ENCODE results near the gene GALNT2. TPM values are rescaled to one million over a fixed set of nuclear protein-coding genes. Genes with fewer than 3 reads are reported as not detected.

The GALNT2 gene
- total and polyA plus RNA-seq, 2 donors from 2014 or later: 20.2 to 59.2 TPM

GRCh38 chr1:230141797-230142607 is 75.0 kb downstream of the GALNT2 start:
- intact Hi-C loops (cut with DNase I): no loop called here
- H3K4me1 ChIP-seq (ENCODE audit: control insufficient read depth in 2 of 3, insufficient read depth in 2 of 3, low read depth in 1 of 3, low read length in 3 of 3): peaks cover 3 to 19% (median 7%) of the 10 kb centered on the region in 3 donors

GRCh38 chr1:230142608-230143210 is 75.7 kb downstream of the GALNT2 start:
- H3K36me3 ChIP-seq (ENCODE audit: control insufficient read depth in 2 of 3, insufficient read depth in 3 of 3, low read length in 3 of 3): no peaks in the 10 kb centered on the region
- peaks cover 2 to 16% (median 3%) of the 10 kb centered on the region in 3 donors for H3K4me1 ChIP-seq (ENCODE audit: control insufficient read depth in 2 of 3, insufficient read depth in 2 of 3, low read depth in 1 of 3, low read length in 3 of 3)
- H3K27ac ChIP-seq (ENCODE audit: low read depth in 2 of 2, low read length in 2 of 2): no peak overlapping the region
- DNase-seq (peak in 1 of 5 donors; percentile 44), FAIRE-seq (no peak)
- no peak overlapping the region for H3K9ac ChIP-seq (ENCODE audit: low read length in 3 of 3)
- no peak overlapping the region for H3K4me3 ChIP-seq (ENCODE audit: low read length in 3 of 3)
- no peak for TF ChIP-seq CTCF (IDR thresholded peaks at IDR 0.05; ENCODE audit: borderline replicate concordance, extremely low read depth, insufficient read depth)
- H3K27me3 ChIP-seq (ENCODE audit: control insufficient read depth, insufficient read depth, low read length): no peaks in the 10 kb centered on the region
- H3K9me3 ChIP-seq (ENCODE audit: control insufficient read depth in 2 of 3, insufficient read depth in 1 of 3, low read length in 3 of 3): no peaks in the 10 kb centered on the region
- intact Hi-C loops (cut with DNase I): no loop called here

More at GRCh38 chr1:230141797-230142607, 75.0 kb downstream of the GALNT2 start:
- DNase-seq: no peak
- Histone ChIP-seq H3K36me3 (ENCODE audit: control insufficient read depth in 2 of 3, insufficient read depth in 3 of 3, low read length in 3 of 3) (no peaks in the 10 kb centered on the region), H3K27me3 (ENCODE audit: control insufficient read depth, insufficient read depth, low read length) (no peaks in the 10 kb centered on the region), H3K27ac (ENCODE audit: low read depth in 2 of 2, low read length in 2 of 2) (no peak overlapping the region), H3K9ac (ENCODE audit: low read length in 3 of 3) (no peak overlapping the region), H3K9me3 (ENCODE audit: control insufficient read depth in 2 of 3, insufficient read depth in 1 of 3, low read length in 3 of 3) (no peaks in the 10 kb centered on the region), H3K4me3 (ENCODE audit: low read length in 3 of 3) (no peak overlapping the region)
- TF ChIP-seq CTCF (IDR thresholded peaks at IDR 0.05; ENCODE audit: borderline replicate concordance, extremely low read depth, insufficient read depth): no peak
- FAIRE-seq: no peak

- Histone ChIP-seq H3K27ac (ENCODE audit: low read depth in 2 of 2, low read length in 2 of 2) (no peak overlapping the region), H3K9me3 (ENCODE audit: control insufficient read depth in 2 of 3, insufficient read depth in 1 of 3, low read length in 3 of 3) (no peaks in the 10 kb centered on the region), H3K4me1 (ENCODE audit: control insufficient read depth in 2 of 3, insufficient read depth in 2 of 3, low read depth in 1 of 3, low read length in 3 of 3) (peaks cover 2 to 16% (median 3%) of the 10 kb centered on the region in 3 donors), H3K27me3 (ENCODE audit: control insufficient read depth, insufficient read depth, low read length) (no peaks in the 10 kb centered on the region), H3K9ac (ENCODE audit: low read length in 3 of 3) (no peak overlapping the region), H3K36me3 (ENCODE audit: control insufficient read depth in 2 of 3, insufficient read depth in 3 of 3, low read length in 3 of 3) (no peaks in the 10 kb centered on the region), H3K4me3 (ENCODE audit: low read length in 3 of 3) (no peak overlapping the region)
- intact Hi-C loops (cut with DNase I): no loop called here
- FAIRE-seq (no peak), DNase-seq (no peak)
- no peak for TF ChIP-seq CTCF (IDR thresholded peaks at IDR 0.05; ENCODE audit: borderline replicate concordance, extremely low read depth, insufficient read depth)
Observed at GRCh38 chr1:230143534-230143933, 76.5 kb downstream of the GALNT2 start.

Measured in kidney (tissue), 14 donors.